Kidney glomerular epithelial cell (primary cell): ENCODE data around the gene CACNB4.
"Not testable (repeated sequence)": the region's sequence is repeated elsewhere in the genome, so short reads cannot be mapped to it uniquely, and the experiment has no call there.

Experiments
- DNase-seq: peaks from one replicate; lab custom pipeline; 2025; lab: John Stamatoyannopoulos, UW

The CACNB4 gene

DNA sequence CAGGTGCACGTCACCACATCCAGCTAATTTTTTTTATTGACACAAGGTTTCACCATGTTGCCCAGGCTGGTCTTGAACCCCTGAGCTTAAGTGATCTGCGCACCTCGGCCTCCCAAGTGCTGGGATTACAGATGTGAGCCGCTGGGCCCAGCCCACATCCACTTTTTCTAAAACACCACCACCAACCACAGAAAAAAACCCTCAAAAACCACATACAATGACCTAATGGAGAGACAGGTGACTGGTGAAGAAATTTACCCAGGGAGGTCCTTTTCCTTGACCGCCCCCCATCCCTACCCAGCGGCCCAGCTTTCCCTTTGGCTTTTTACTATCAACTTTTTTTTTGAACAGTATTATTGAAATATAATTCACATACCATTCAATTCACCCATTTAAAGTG lies 47.9 kb downstream of the CACNB4 start:
- no peak for DNase-seq

DNA sequence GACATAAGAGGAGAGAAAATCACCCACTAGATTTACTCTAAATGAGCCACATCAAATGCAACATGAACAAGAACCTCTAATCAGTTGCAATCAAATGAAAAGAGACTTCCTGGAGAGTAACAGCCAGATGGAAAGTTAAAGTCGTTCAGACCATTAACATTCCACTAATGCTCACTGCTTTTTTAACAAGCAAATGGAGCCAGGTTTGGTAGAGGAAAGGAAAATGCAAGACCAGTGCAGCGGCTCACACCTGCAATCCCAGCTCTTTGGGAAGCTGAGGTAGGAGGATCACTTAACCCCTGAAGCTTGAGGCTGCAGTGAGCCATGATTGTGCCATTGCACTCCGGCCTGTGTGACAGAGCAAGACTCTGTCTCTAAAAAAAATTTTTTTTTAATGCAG lies 48.5 kb downstream of the CACNB4 start:
- no peak for DNase-seq

DNA sequence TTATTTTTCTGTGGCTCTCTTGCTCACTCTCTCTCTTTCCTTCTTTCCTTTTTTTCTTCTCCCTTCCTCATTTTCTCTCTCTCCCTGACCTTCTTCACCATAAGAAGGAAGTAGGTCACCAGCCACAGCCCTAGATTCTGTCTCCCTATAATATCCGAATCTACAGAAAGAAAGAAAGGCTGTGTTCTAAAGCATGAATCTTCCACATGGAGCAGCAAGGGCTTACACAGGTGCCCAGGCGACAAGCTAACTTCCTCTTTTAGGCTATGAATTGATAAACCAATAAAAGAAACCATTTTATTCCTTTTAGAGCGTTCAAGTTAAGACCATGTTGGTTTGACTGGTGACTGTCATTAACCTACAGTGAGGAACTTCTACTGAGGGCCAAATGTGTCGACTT lies 49.3 kb downstream of the CACNB4 start:
- DNase-seq = no peak

DNA sequence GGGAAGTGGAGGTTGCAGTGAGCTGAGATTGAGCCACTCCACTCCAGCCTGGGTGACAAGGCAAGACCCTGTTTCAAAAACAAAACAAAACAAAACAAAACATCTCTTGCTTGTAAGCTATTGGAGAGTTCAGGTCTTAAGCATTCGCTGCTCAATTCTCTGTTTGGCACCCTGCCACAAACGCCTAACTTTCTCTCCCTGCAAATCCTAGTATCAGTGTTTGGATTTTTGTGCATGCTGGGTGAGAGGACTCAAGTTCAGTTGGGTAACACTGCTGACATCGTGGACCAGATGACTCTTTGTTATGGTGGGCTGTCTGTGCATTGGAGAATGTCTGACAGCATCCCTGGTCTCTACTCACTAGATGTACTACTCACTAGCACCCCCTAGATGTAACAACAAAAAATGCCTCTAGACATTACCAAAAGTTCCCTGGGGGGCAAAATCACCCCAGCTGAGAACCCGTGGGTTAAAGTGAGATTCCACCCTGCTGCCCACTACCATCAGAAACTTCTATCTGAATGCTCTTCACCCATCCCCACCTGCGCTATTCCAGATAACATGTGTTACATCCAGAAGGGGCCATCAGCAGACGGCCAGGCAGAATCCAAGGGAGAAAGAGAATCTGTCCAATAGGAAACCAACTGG lies 50.9 kb downstream of the CACNB4 start:
- peak; percentile 1 for DNase-seq

DNA sequence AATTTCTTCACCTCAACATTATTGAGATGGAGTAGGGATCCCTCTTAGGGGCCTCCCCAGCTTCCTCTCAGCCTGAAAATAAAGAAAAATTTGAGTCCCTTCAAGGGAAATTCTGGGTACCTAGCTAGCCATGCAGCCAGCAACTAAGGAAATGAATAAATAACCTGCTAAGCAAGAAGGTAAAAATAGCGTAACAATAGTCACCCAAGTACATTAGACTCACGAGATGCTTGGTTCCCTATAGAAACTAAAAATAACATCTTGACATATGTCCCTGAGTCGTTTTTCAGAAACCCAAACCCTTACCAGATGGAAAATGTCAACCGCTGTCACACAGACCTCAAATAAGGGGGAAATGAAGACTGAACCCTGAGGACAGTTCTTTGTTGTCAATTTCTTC lies 51.9 kb downstream of the CACNB4 start:
- DNase-seq = no peak

DNA sequence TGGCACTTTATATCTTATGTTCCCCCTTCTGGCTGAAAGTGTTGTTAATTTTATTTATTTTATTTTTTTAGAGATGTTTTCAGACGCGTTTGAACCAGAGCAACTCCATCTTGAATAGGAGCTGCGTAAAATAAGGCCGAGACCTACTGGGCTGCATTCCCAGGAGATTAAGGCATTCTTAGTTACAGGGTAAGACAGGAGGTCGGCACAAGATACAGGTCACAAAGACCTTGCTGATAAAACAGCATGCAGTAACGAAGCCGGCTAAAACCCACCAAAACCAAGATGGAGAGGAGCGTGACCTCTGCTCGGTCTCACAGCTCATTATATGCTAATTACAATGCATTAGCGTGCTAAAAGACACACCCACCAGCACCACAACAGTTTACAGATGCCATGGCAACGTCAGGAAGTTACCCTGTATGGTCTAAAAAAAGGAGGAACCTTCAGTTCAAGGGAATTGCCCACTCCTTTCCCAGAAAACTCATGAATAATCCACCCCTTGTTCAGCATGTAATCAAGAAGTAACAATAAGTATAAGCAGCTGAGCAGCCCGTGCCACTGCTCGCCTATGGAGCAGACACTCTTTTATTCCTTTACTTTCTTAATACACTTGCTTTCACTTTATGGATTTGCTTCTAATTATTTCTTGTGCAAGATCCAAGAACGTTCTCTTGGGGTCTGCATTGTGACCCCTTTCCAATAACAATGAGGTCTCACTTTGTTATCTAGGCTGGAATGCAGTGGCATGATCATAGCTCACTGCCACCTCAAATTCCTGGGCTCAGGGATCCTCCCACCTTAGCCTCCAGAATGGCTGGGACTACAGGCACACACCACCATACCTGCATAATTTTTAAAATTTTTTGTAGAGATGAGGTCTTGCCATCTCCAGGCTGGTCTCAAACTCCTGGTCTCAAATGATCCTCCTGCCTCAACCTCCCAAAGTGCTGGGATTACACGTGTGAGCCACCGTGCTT lies 55.9 kb downstream of the CACNB4 start:
- no peak for DNase-seq

DNA sequence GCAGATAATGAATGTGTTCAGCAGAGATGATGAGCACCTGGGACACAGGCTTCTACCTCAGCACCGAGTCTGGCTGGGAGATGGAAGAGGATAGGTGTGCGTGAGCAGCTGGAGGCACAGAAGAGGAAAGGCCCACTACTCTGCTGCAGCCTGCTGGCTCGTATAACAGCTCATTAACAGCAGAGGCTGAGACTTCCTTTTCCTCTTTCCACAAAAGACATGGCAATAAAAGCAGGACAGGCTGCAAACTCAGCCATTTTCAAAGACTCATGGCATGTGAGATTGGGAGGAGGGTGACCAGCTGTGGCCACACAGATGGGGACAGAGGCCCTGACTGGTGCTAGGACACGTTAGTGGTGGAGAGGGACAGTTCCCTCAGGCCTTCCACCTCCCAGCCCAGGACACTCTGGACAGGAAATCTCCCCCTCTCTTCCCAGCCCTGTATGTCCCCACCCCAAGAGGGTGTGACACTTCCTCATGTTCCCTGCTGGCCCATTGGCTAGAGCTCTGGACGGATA lies 60.3 kb downstream of the CACNB4 start:
- no peak for DNase-seq

DNA sequence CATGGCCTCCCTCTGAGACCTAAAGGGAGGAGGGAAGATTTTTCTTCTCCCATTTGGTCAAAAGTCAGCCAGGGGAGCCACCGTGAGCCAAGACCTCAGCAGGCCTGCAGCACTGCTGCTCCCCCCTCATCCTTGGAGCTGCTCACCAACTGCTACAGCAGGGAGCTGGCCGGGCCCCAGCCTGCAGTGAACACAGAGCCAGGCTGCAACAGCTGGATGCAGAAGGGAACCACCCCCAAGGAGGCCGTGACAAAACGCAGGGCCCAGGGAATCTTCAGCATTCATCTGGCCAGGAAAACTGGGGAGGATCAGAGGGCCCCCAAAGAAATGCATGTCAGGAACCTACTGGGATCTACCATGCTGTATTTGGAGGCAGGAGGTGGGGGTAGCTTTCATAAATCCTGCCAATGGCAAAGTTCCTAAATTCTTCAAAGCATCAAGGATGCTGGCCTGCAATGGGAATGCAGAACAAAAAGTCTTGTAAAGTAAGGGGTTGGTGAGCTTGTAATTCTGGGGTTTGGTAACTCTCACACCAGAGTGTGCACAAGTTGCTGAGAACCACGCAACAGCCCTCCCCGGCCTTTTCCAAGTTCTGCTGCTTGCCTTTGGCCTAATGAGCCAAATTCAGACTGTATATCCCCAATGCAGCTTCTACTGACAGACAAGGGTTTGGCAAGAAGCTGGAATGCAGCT lies 61.0 kb downstream of the CACNB4 start:
- no peak for DNase-seq

DNA sequence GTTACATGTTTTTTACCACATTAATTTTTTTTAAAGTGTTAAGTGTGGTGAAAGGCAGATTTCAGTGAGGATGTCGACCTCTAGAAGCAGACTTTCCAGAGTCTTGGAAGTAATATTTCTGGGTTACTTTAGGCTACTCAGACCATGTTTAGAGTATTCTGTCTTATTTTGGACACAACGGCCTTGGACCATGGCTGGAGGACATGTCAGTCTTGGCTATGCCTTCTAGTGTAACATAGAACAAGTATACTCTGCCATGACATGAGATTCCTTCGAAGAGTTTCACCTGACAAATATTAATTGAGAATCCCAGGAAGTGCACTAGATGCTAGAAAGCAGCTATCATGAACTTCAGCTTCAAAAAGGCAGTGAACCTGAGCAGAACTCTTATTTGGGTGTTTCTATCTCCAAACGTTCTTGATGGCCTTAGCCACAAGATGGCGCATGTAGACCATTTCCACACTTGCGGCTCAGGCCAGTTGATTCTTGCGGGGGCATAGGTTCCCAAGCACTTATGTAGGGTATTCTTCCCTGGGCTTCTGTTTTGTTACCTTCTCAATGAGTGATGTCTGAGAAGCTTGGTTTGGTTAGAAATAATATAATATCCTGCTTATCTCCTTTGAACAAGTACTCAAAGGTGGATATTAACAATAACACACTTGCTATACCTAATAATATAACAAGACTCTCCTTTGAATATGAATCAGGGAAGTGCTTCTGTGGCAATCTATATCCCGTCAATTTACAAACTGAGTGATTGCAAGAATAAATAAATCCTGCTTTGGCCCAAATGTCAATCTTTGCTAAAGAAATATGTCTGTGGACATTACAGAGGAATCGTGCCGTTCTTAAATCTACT lies 62.0 kb downstream of the CACNB4 start:
- peak; percentile 69 for DNase-seq

DNA sequence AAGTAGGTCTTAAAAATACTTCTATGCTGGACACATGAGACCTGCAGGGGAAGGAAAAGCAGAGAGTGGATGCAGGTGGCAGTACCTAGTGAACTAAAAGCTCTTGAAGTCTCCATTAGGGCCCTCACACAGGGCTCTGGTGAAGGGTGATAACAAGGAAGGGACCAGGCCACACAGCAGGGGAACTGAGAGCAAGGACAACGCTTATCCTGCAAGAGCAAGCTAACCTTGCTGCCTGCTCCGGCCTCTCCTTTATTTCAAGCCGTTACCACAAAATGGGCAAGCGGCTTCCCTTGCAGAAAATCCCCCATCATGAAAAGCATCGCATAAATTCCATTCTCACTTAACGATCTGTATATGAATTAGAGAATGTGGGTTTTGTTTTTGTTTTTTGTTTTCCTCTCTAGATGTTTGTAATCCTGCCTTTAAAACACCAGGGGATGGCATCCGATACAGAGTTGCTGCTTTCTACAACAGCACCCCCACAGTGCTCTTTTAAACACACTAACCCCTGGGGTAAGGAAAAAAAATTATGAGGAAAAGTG lies 64.5 kb downstream of the CACNB4 start:
- DNase-seq = no peak

DNA sequence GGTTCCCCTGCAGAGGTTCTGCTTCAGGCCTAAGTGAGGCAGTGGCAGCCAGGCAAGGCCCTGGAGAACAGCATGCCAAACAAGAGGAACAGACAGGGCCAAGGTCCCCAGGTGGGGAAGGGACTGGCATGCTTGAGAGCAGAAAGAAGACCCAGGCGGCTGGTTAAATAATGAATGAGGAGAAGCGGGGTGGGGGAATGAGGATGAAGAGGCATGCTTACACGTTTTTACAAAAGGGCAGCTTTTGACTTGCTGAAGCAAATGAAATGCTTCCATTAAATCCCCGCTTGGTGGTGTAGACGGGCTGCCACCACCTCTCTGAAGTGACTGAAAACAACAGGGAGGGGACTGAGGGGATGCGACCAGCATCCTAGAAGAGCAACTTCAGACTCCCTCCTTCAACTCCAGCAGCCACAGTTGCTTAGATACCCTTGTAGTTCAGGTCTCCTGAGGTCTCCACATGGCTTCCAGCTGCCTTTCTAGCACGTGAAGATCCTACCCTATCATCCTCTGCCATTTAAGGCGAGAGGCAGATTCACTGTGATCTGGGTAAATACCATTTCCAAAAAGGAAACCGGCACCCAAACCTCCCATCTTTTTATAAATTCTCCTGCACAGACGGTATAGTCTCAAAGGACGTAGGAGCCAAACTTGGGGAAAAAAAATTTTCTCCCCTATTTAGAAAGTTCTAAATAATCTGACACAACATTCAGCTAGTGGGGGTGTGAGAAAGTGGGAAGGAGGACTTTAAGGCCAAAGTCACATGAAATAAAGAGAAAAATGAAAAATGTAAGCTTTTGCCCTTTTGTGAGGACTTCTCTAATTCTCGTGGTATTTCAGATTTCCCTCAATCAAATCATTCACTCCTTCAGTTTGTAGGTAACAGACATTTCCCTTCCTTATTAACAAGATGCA lies 65.6 kb downstream of the CACNB4 start:
- DNase-seq = no peak

DNA sequence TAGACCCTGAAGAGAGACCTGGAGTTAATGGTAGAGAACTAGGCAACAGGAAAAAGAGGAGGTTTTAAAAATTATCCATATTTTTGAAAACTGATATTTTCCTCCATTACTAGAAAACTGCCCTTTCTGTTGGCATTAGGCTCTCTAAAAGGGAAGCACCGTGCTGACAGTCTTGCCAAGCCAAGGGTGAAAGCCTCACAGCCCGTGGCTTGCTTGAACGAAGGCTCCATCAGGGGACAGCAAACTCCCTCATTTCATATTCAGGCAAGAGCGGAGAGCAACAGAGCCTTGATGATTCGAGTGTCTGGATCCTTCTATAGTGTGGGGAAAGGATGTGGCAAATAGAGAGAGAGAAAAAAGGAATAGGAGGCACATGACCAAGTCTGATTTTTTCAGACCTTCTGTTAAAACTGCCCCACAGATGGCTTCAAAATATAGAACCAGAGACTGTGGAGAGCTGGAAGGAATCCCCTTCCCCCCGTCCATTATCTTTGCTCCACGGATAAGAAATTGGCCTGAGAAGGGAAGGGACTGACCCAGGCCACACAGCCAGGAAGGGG lies 67.0 kb downstream of the CACNB4 start:
- no peak for DNase-seq

DNA sequence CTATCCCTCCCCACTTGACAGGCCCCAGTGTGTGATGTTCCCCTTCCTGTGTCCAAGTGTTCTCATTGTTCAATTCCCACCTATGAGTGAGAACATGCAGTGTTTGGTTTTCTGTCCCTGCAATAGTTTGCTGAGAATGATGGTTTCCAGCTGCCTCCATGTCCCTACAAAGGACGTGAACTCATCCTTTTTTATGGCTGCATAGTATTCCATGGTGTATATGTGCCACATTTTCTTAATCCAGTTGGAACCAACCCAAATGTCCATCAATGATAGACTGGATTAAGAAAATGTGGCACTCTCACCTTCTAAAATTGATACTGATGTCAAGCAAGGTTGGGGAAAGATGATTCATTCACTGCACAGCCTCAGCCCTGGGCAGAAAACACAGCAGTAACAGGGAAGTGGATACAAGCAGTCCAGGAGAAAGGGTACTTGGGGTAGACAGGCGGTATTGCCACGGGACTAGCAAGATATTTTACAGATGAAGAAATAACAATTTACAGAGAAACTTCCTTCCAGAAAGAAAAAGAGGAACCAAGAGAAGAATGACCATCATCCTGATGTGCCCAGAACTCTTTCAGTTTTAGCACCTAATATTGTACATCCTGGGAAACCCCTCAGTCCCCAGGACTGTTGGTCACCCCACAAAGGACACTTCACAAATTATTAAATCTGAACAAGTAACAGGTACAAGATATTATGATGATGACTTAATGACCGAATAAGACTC lies 68.1 kb downstream of the CACNB4 start:
- not testable (repeated sequence) for DNase-seq

DNA sequence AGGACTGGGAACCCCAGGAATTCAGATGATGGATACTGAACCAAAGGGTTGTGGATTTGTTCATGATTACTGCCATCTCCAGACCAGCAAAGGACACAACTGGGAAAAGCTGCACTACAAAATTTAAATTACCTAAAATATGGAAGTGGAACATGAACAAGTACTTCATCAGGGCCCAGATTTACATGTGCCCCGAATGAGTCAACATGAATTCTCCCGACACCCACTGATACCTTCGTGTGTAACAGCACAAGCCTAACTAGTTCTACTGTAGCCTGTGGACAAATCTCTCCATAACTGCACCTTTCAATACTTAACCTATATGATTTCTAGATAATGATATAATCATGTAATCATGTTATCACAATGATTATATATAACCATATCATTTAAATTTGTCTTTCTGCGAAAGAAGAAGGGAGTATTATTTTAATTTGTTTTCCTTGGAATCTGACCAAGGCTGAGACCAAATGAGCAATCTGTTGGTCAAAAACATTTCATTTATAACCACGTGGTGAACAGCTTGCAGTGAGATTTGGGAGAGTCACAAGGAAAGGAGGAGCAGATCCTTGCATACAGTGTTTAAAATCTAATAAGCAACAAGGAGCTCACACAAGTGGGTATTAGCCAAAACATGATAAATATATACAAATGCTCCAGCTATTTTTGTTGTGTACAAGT lies 70.5 kb downstream of the CACNB4 start:
- DNase-seq = peak; percentile 30

DNA sequence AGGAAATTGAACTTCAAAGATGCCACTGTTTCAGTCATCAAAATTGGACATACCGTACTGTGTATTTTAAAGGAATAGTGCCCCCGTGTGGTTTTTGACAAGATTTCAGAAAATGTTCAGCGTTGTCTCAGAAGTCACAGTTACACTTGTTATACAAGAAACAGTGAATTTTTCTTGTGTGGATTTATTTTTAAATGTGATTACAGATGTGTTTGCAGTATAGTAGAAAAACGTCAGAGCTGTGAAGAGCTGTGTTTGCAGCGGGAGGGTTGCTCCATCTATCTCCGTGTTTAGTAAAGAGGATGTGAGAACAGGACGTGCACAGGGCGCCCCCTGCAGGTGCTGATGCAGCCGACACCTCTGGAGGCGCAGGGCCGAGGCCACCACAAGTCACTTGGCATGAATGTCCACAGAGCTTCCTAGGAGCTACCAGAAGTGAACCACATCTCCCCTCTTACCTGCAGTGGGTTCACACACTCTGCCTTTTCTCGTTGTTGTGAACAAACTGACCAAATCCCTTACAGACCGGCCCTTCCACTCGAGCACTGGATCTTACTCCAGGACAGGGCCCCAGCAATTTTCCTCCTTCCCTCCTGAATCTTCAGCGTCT lies 73.1 kb downstream of the CACNB4 start:
- DNase-seq = peak; percentile 76

DNA sequence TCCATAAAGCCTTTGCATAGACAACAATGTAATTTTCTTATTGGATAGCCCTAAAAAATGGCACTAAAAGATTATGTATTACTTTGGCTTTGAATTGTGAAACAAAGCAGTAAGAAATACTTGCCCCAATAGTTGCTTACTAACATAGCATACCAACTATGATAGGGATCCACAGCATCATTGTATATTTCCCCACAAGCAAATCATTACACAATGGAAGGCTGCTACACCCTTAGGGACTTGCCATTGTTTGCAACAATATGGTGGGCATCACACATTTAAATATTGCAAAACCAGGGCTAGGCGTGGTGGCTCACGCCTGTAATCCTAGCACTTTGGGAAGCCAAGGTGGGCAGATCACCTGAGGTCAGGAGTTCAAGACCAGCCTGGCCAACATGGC lies 74.4 kb downstream of the CACNB4 start:
- DNase-seq = no peak

DNA sequence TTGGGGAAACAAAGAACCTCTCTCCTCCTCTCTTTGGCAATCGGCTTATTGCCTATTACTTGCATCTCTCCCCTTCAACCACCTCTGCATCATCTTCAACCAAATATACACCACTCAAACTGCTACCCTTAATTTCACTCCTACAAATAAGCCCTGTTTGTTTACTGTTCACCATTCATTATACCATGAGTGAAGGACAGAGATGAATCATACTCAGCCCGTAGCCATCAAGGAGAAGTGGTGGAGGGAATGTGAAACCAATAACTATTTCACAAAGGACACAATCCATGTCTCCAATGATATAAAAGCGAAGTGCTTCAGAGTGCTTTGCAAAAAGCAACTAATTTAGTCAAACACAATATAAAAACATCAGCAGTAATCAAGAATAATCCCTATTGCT lies 76.8 kb downstream of the CACNB4 start:
- no peak for DNase-seq

DNA sequence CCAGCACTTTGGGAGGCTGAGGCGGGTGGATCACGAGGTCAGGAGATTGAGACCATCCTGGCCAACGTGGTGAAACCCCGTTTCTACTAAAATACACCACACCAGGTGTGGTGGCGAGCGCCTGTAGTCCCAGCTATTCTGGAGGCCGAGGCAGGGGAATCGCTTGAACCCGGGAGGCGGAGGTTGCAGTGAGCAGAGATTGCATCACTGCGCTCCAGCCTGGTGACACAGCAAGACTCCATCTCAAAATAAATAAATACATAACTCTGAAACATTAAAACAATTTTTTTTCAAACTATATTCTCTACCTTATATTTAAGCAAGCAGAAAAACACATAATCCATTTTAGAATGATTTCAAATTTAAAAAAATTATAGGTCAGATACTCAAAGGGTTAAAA lies 77.8 kb downstream of the CACNB4 start:
- DNase-seq = not testable (repeated sequence)
